H1 (cell line): ENCODE data around the gene IQCM. TPM values are rescaled to one million over a fixed set of nuclear protein-coding genes. Genes with fewer than 3 reads are reported as not detected.

Experiments
- CTCF ChIA-PET: fragments of 300-600 bp; sonication (Branson Sonifier 250); formaldehyde crosslinking; loops from one replicate; lab custom pipeline; 2021; ENCODE audit not compliant: partially characterized antibody; lab: Charles Lee
- POLR2A ChIA-PET: fragments of 300-600 bp; sonication (Branson Sonifier 250); formaldehyde crosslinking; loops from one replicate; lab custom pipeline; 2021; ENCODE audit warnings: inconsistent platforms; ENCODE audit not compliant: partially characterized antibody; lab: Charles Lee
- DNase-seq, 2 experiments: peaks; one replicate each; pipeline versions ENCODE4 v3.0.0 to v3.0.0-alpha.2; 2010 to 2022; ENCODE audit warnings: low spot score in 2 of 2, low read depth in 1 of 2, mixed read lengths in 1 of 2
- FAIRE-seq: peaks from 2 replicates; lab custom pipeline; 2011; peaks lifted over from hg19 to GRCh38; lab: Jason Lieb, UNC
- H2AFZ ChIP-seq: 2 replicates; pipeline ENCODE4 v1.8.1; 2012; ENCODE audit warnings: low read length, inconsistent platforms
- H2AK5ac ChIP-seq: 2 replicates; pipeline ENCODE4 v1.6.1; 2013; ENCODE audit warnings: low read depth, low read length
- H2BK120ac ChIP-seq: replicated peaks from 2 replicates; pipeline ENCODE3; 2013; ENCODE audit warnings: low read depth, low read length, inconsistent platforms
- H2BK12ac ChIP-seq: 2 replicates; pipeline ENCODE4 v1.6.1; 2013; ENCODE audit warnings: low read depth, low read length
- H2BK15ac ChIP-seq: 2 replicates; pipeline ENCODE4 v1.6.1; 2013; ENCODE audit warnings: low read length
- H2BK20ac ChIP-seq: 2 replicates; pipeline ENCODE4 v1.6.1; 2013; ENCODE audit warnings: low read length
- H2BK5ac ChIP-seq: 2 replicates; pipeline ENCODE4 v1.6.1; 2013; ENCODE audit warnings: low read depth, low read length
- H3K14ac ChIP-seq: 2 replicates; pipeline ENCODE4 v1.6.1; 2013; ENCODE audit warnings: inconsistent platforms; ENCODE audit not compliant: insufficient read length
- H3K18ac ChIP-seq: 2 replicates; pipeline ENCODE4 v1.6.1; 2013; ENCODE audit warnings: low read length; ENCODE audit errors: extremely low read depth
- H3K23ac ChIP-seq: 2 replicates; pipeline ENCODE4 v1.6.1; 2013; ENCODE audit warnings: inconsistent platforms; ENCODE audit not compliant: insufficient read length
- H3K23me2 ChIP-seq: 2 replicates; pipeline ENCODE4 v1.6.1; 2013; ENCODE audit warnings: low read depth, low read length
- H3K27ac ChIP-seq: 2 replicates; pipeline ENCODE4 v1.6.1; 2011; ENCODE audit warnings: low read depth, low read length, inconsistent platforms
- H3K27me3 ChIP-seq, 4 experiments: replicated peaks in 1 of 4; 1 replicate in 1 of 4; 2 replicates in 3 of 4; pipeline versions ENCODE4 v1.6.1 to v1.8.1; 2011 to 2013; ENCODE audit warnings: low read length in 3 of 4, mild to moderate bottlenecking in 3 of 4, inconsistent platforms in 2 of 4, mixed read lengths in 2 of 4, moderate library complexity in 1 of 4; ENCODE audit not compliant: control insufficient read depth in 3 of 4, insufficient read depth in 3 of 4; ENCODE audit errors: extremely low read depth in 1 of 4
- H3K36me3 ChIP-seq, 4 experiments: 2 replicates each; pipeline versions ENCODE4 v1.6.1 to v1.8.1; 2011 to 2013; ENCODE audit warnings: mild to moderate bottlenecking in 4 of 4, low read length in 3 of 4, moderate library complexity in 2 of 4, control low read depth in 1 of 4, inconsistent platforms in 1 of 4; ENCODE audit not compliant: insufficient read depth in 4 of 4, control insufficient read depth in 2 of 4
- H3K4ac ChIP-seq: replicated peaks from 2 replicates; pipeline ENCODE3; 2013; ENCODE audit warnings: low read length, low read depth, mixed read lengths, inconsistent platforms; ENCODE audit not compliant: insufficient read length
- H3K4me1 ChIP-seq, 4 experiments: replicated peaks in 1 of 4; 1 replicate in 1 of 4; 2 replicates in 3 of 4; pipeline versions ENCODE4 v1.6.1 to v1.8.1; 2011 to 2013; ENCODE audit warnings: low read length in 3 of 4, inconsistent platforms in 2 of 4, mixed read lengths in 1 of 4; ENCODE audit not compliant: insufficient read depth in 4 of 4, control insufficient read depth in 3 of 4
- H3K4me2 ChIP-seq, 2 experiments: 2 replicates each; pipeline versions ENCODE4 v1.6.1 to v1.8.1; 2011 to 2013; ENCODE audit warnings: low read depth in 2 of 2, low read length in 2 of 2, control low read depth in 1 of 2, inconsistent platforms in 1 of 2, mild to moderate bottlenecking in 1 of 2; ENCODE audit not compliant: insufficient read depth in 1 of 2
- H3K4me3 ChIP-seq, 4 experiments: fragments of 200-600, 300-600 bp in 1 of 4; sonication (generic), shearing (Covaris generic), sonication (Bioruptor Twin) in 1 of 4; 2 replicates each; pipeline versions ENCODE4 v1.5.1 to v1.8.1; 2011 to 2016; ENCODE audit warnings: low read length in 4 of 4, low read depth in 3 of 4, control low read depth in 2 of 4, inconsistent platforms in 2 of 4, mild to moderate bottlenecking in 2 of 4, mixed read lengths in 1 of 4, moderate library complexity in 1 of 4; ENCODE audit not compliant: insufficient read depth in 2 of 4; ENCODE audit errors: extremely low read depth in 1 of 4
- H3K56ac ChIP-seq: replicated peaks from 2 replicates; pipeline ENCODE3; 2013; ENCODE audit warnings: low read depth, mild to moderate bottlenecking, mixed read lengths, low read length, inconsistent platforms; ENCODE audit not compliant: insufficient read length
- H3K79me1 ChIP-seq: 2 replicates; pipeline ENCODE4 v1.6.1; 2013; ENCODE audit warnings: low read depth, low read length, control low read depth
- H3K79me2 ChIP-seq, 2 experiments: 2 replicates each; pipeline versions ENCODE4 v1.6.1 to v1.8.1; 2012 to 2013; ENCODE audit warnings: low read length in 2 of 2, mild to moderate bottlenecking in 2 of 2, inconsistent platforms in 1 of 2; ENCODE audit not compliant: insufficient read depth in 2 of 2, control insufficient read depth in 1 of 2
- H3K9ac ChIP-seq, 4 experiments: replicated peaks in 1 of 4; 1 replicate in 1 of 4; 2 replicates in 3 of 4; pipeline versions ENCODE4 v1.6.1 to v1.8.1; 2011 to 2013; ENCODE audit warnings: low read depth in 3 of 4, low read length in 3 of 4, control low read depth in 2 of 4, mild to moderate bottlenecking in 2 of 4, moderate library complexity in 2 of 4, inconsistent platforms in 1 of 4; ENCODE audit errors: extremely low read depth in 1 of 4
- H3K9me3 ChIP-seq, 2 experiments: 2 replicates each; pipeline versions ENCODE4 v1.6.1 to v1.8.1; 2012 to 2013; ENCODE audit warnings: mild to moderate bottlenecking in 2 of 2, moderate library complexity in 2 of 2, control low read depth in 1 of 2, inconsistent platforms in 1 of 2, low read depth in 1 of 2, low read length in 1 of 2, mixed read lengths in 1 of 2; ENCODE audit not compliant: insufficient read depth in 2 of 2
- H4K20me1 ChIP-seq, 2 experiments: replicated peaks in 1 of 2; 2 replicates each; pipeline versions ENCODE3 to v1.8.1; 2011 to 2013; ENCODE audit warnings: inconsistent platforms in 2 of 2, low read length in 2 of 2, mild to moderate bottlenecking in 1 of 2; ENCODE audit not compliant: insufficient read depth in 2 of 2, control insufficient read depth in 1 of 2
- H4K5ac ChIP-seq: 2 replicates; pipeline ENCODE4 v1.6.1; 2013; ENCODE audit warnings: low read length, low read depth, mixed read lengths, inconsistent platforms; ENCODE audit not compliant: insufficient read length
- H4K8ac ChIP-seq: 2 replicates; pipeline ENCODE4 v1.8.0; 2013; ENCODE audit warnings: mild to moderate bottlenecking, moderate library complexity, low read length, inconsistent platforms; ENCODE audit not compliant: insufficient read depth; ENCODE audit errors: extremely low read depth
- H4K91ac ChIP-seq: replicated peaks from 2 replicates; pipeline ENCODE3; 2013; ENCODE audit warnings: low read length, mixed read lengths, inconsistent platforms; ENCODE audit not compliant: insufficient read length
- GTF2F1 ChIP-seq: IDR thresholded peaks from 2 replicates; pipeline ENCODE4 v1.6.1; 2012; ENCODE audit warnings: low read depth, low read length, improper control_type of control experiment, borderline replicate concordance
- NRF1 ChIP-seq: IDR thresholded peaks from 2 replicates; pipeline ENCODE4 v1.6.1; 2011; ENCODE audit warnings: mild to moderate bottlenecking, low read depth, low read length, improper control_type of control experiment
- WGBS, 2 experiments: shearing (Covaris generic) in 1 of 2; methylation state at CpG; one replicate each; pipeline versions ENCODE4 v1.1.6 to v1.1.7; 2013 to 2015; ENCODE audit warnings: low lambda C conversion rate in 2 of 2, mixed read lengths in 2 of 2, inconsistent platforms in 1 of 2, low coverage in 1 of 2, missing lambda C conversion rate in 1 of 2; ENCODE audit not compliant: insufficient replicate concordance in 2 of 2, insufficient coverage in 1 of 2, insufficient read length in 1 of 2; ENCODE audit errors: extremely low coverage in 1 of 2, missing lambda C conversion rate in 1 of 2; 5-methylcytosine and 5-hydroxymethylcytosine counted together
- polyA plus RNA-seq, 7 experiments: library from polyadenylated mRNA; depleted of rRNA in 3 of 7; stranded (reverse) in 5 of 7; unstranded in 2 of 7; fragments of >200 nt in 5 of 7; fragments of 200-250 nt in 2 of 7; gene quantifications; 1 replicate in 5 of 7; 2 replicates in 1 of 7; 4 replicates in 1 of 7; pipeline versions ENCODE4 v1.2.1 to v1.2.3, GENCODE V29; 2011 to 2013; ENCODE audit warnings: missing spikeins in 2 of 7, mixed read lengths in 2 of 7
- total RNA-seq: library from RNA; stranded (reverse); fragmentation: NEBNext Ultra II Directional; extraction: Animal tissue kit (Norgen Biotek cat#: 25700); gene quantifications from 2 replicates; pipeline ENCODE4 v1.2.1, GENCODE V29; 2021

Gene IQCM
- total and polyA plus RNA-seq, 2 of the 8 experiments (the other 6 are each of a cell fraction or from before 2014, with no cell fraction given) = not detected

GRCh38 chr4:149531861-149532260 lies 283.8 kb downstream of the IQCM start:
- no peaks in the 10 kb centered on the region for H3K36me3 ChIP-seq
- no peak overlapping the region for H3K18ac ChIP-seq
- H3K4me3 ChIP-seq = no peak overlapping the region
- no peak overlapping the region for H4K8ac ChIP-seq
- H3K9me3 ChIP-seq = no peaks in the 10 kb centered on the region
- H3K23me2 ChIP-seq = no peaks in the 10 kb centered on the region
- H2AFZ ChIP-seq = no peak overlapping the region
- no peak overlapping the region for H2AK5ac ChIP-seq
- H2BK20ac ChIP-seq = no peak overlapping the region
- no peak overlapping the region for H4K5ac ChIP-seq
- H2BK5ac ChIP-seq = no peak overlapping the region
- H3K27me3 ChIP-seq = no peaks in the 10 kb centered on the region
- no peak overlapping the region for H3K4me2 ChIP-seq
- FAIRE-seq (no peak), DNase-seq (no peak)
- CTCF ChIA-PET = no interaction called here
- no peak overlapping the region for H3K4ac ChIP-seq
- no peak overlapping the region for H2BK12ac ChIP-seq
- no peaks in the 10 kb centered on the region for H3K79me1 ChIP-seq
- TF ChIP-seq NRF1 (no peak), GTF2F1 (no peak)
- no peaks in the 10 kb centered on the region for H4K20me1 ChIP-seq
- H3K56ac ChIP-seq = no peak overlapping the region
- no peak overlapping the region for H3K23ac ChIP-seq
- H2BK15ac ChIP-seq = no peak overlapping the region
- H3K27ac ChIP-seq = no peak overlapping the region
- POLR2A ChIA-PET = no interaction called here
- no peak overlapping the region for H3K9ac ChIP-seq
- no peak overlapping the region for H2BK120ac ChIP-seq
- no peak overlapping the region for H3K14ac ChIP-seq
- WGBS, 2 experiments = 91% methylated on average over 3 of the region's 3 CpGs; no CpG with 5 or more reads in 1 of the 2 experiments
- H4K91ac ChIP-seq = no peak overlapping the region
- H3K79me2 ChIP-seq = no peaks in the 10 kb centered on the region
- no peaks in the 10 kb centered on the region for H3K4me1 ChIP-seq
